ENCODE measurements around the gene SEC63.
"Not testable (repeated sequence)": the region's sequence is repeated elsewhere in the genome, so short reads cannot be mapped to it uniquely, and the experiment has no call there.

SEC63 gene

DNA sequence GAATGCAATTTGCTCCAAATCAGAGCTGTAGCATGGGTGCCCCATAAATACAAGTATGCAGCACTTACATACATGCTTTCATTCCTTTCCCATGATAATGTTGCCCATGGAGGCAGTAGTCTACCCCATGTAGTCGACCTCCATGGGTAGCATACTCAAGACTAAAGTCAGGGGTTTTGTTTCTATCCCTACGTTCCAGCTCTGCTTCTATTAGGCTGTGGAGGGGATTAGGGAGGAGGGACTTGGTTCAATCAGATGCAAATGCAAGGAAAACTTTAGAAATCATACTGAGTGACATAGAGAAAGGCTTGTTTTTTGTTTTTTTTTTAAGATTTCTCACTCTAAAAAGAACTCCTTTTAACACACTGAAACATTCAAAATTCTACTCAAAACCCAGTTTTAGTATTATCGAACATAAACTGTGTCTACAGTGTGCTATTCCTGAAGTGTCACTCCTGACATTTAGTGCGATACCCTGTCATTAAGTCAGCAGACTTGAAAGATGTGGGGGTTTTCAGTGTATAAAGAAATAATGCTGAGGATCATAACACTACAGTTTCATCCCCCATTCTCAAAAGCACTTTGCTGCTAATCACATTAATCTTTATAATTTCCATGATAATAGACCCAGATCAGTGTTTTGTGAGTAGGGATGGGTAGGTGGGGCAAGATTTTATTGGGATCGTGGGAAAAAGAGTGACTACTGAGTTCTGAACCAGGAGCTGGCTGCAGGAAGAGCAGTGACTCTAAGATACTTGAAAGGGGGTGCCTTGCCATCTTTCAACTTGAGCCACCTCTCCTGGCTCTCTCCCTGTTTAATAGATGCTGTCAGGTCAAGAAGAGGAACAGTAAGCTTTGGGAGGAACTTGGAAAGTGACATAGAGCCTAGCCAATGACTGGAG lies 93.5 kb downstream of the SEC63 start:
- DNase-seq (ENCODE audit: low read depth in 2 of 3, low spot score in 2 of 3), result no peak

DNA sequence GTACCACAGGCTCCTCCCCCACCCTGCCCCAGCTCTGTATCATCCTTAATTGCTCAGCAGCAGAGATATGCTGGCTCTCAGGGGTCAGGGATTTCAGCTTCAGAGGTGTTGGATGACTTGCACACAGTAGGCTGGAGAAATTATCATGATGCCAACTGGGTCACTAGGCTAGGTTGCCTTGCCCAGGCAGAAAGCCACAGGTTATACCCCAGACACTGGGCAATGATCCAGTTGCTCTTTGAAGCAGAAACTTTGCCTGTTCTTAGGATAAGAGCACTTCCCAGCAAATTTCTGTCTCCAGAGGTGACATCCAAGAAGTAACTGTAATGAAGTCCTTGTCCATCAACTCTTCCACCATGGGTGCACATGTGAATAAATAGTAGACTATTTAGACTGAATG lies 95.6 kb downstream of the SEC63 start:
- DNase-seq (ENCODE audit: low read depth in 2 of 3, low spot score in 2 of 3), result no peak

DNA sequence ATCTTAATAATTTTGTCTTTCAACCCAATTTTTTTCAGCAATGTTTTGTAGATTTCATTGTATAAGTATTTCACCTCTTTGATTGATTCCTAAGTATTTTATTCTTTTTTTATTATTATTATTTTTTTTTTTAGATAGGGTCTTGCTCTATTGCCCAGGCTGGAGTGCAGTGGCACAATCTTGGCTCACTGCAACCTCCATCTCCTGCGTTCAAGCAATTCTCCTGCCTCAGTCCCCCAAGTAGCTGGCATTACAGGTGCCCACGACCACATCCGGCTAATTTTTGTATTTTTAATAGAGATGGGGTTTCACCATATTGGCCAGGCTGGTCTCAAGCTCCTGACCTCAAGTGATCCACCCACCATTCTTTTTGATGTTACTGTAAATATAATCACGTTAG lies 97.0 kb downstream of the SEC63 start:
- DNase-seq (ENCODE audit: low read depth in 2 of 3, low spot score in 2 of 3), result not testable (repeated sequence)

DNA sequence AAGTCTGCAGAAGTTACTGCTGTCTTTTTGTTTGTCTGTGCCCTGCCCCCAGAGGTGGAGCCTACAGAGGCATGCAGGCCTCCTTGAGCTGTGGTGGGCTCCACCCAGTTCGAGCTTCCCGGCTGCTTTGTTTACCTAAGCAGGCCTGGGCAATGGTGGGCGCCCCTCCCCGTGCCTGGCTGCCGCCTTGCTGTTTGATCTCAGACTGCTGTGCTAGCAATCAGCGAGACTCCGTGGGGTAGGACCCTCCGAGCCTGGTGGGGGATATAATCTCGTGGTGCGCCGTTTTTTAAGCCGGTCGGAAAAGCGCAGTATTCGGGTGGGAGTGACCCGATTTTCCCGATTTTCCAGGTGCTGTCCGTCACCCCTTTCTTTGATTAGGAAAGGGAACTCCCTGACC lies 97.9 kb downstream of the SEC63 start:
- DNase-seq (ENCODE audit: low read depth in 2 of 3, low spot score in 2 of 3), result not testable (repeated sequence)

DNA sequence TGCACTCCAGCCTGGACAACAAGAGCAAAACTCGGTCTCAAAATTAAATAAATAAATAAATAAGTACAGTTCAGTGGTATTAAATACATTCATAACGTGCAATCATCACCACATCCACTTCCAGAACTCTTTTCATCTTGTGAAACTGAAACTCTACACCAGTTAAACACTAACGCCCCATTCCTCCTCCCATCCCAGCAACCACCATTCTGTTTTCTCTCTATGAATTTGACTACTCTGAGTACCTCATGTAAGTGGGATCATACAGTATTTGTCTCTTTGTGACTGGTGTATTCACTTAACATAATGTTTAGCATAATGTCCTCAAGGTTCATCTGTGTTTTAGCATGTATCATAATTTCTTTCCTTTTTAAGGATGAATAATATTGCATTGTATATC lies 104.8 kb downstream of the SEC63 start:
- DNase-seq (ENCODE audit: low read depth in 2 of 3, low spot score in 2 of 3), result no peak

DNA sequence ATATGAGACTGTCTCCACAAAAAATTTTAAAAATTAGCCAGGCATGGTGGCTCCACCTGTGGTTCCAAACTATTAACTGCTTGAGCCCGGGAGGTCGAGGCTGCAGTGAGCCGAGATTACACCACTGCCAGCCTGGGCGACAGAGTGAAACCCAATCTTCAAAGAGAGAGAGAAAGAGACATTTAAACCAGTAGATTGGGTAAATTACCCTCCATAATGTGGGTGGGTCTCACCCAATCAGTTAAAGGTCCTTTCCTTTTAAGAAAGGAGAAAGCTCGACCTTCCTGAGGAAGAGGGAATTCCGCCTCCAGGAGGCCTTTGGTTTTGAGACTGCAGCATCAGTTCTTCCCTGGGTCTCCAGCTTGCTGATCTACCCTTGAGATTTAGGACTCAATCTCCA lies 108.7 kb downstream of the SEC63 start:
- no peak for DNase-seq (ENCODE audit: low read depth in 2 of 3, low spot score in 2 of 3)

DNA sequence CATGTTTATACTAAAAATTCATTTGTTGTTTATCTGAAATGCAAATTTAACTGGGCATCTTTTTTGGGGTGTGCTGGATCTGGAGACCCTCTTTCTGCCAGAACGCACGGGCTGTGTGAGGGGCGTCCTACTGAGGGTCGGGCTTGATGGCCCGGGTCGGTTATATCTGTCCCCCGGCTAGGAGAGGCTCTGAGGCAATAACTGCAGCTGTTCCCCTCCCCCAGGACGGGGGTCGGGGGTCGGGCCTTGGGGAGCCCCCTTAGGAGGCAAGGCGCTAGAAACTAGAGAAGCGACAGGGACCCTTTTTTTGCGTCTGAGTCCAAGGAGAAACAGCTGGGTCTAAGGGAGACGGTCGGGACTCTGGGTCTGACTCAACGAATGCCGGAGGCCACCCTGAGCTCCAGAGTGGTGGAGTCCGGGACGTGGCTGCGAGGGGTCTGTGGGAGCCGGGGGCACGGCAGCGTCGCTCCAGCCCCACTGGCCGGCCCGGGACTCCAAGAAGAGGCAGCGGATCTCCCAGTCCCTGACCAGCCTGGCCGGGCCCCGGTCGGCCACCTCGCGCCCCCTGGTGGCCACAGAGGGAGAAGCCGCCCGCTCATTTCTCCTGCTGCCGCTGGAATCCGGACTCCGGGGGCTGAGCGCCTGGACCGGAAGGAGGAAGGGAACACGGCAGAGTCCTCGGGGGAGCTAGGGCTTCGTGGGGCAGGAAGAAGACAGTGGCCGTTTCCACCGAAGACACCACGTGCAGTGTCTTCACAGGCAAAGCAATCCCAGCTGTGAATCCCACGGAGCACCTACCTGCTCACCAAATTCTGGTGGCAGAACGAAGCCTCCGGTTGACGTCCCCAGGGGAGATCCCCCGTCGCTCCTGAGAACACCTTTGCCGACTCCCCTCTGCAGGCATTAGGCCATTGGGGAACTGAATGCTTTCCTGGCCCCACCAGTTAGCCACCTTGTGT lies 109.9 kb downstream of the SEC63 start:
- DNase-seq (ENCODE audit: low read depth in 2 of 3, low spot score in 2 of 3), result peak; percentile 68 to 88 (median 79)

DNA sequence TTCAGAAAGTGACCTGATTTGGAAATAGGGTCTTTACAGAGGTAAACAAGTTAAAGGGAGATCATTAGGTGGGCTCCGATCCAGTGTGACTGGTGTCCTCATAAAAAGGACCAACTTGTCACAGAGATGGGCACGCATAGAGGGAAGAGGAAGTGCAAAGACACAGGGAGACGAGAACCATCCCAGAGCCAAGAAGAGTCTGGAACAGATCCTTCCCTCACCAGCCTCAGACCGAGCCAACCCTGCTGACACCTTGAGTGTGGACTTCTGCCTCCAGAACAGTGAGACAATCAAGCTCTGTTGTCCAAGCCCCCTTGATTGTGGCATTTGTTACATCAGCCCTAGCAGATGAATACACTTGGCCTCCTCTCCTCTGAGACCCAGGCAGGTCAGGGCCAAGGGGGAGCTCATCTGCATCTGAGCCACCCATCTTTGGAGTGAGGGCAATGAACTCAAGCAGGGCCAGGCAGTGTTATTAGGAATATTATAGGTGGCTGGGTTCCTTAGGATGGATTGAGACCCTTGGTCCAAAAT lies 111.7 kb downstream of the SEC63 start:
- DNase-seq (ENCODE audit: low read depth in 2 of 3, low spot score in 2 of 3), result no peak

DNA sequence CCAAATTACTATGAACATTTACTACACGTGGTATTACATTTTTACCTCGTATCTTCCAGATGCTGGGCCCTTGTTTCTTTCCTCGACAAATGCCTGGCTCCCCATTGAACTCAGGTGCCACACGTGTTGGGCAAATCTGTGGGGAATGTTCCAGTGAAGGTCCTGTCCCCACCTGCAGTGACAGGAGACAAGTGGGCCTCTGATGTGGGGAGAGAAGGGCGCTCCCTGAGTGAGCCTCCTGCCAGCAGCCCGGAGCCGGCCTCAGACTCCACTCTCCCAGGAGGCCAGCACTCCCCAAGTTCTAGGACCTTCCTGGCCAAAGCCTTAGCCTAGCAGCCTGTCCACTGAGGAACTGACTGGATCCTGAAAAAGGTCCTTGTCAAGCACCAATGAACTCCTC lies 112.2 kb downstream of the SEC63 start:
- no peak for DNase-seq (ENCODE audit: low read depth in 2 of 3, low spot score in 2 of 3)

DNA sequence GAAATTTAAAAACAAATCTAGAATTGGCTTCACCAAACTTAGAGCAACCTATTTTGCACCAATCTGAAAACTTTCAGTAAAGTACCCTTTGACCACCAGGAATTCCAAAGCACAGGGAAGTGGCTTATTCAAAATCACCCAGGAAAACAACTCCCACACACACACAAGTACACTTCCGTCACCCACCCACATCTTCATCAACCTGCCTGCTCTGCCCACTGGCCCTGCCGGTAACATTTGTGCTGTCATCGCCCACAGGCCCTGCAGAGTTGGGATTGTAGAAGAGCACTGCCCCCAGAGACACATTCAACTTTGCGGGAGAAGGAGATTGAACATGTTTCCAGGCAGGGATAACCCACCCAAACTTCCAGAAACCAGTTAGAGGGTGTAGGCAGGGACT lies 114.6 kb downstream of the SEC63 start:
- DNase-seq (ENCODE audit: low read depth in 2 of 3, low spot score in 2 of 3), result no peak

DNA sequence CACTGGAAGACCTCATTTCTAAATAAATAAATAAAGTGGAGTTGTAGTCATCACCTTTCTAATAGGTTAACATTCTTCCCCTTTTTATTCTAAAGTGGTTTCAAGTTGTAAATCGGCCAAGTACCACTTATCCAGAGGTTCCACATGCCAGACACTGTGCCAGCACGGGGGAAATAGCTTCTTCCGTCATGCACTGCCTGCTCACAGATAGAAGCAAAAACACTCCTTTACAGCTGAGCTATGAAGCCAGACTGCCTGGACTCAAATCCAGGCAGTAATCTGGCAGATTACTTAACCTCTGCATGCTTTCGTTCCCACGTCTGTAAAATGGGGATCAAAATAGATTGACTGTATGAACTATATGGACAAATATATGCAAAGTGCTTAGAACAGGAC lies 116.7 kb downstream of the SEC63 start:
- no peak for DNase-seq (ENCODE audit: low read depth in 2 of 3, low spot score in 2 of 3)

DNA sequence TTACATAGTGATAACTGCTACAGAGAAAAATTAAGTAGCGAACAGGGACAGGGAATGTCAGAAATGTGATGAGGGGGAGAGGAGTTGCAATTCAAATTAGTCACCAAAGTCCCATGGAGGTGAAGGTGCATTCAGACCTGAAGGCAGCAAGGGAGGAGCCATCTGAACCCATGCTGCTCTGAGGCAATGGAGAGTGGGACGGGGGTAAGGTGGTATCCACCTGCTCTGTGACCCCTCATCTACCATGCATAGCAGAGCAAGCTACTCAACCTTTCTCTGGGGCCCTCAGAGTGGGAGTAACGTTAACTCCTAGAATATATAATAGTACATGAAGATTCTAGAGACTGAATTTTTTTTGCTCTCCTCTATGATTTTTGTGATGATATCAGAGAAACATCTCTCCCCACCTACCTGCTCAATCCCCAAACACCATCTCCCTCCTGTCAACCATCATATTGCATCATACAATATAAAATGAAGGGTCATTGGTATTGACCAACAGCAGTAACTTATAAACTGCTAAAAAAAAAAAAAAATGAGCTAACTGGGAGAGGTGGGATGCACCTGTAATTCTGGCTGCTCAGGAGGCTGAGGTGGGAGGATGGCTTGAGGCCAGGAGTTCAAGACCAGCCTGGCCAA lies 117.3 kb downstream of the SEC63 start:
- no peak for DNase-seq (ENCODE audit: low read depth in 2 of 3, low spot score in 2 of 3)

DNA sequence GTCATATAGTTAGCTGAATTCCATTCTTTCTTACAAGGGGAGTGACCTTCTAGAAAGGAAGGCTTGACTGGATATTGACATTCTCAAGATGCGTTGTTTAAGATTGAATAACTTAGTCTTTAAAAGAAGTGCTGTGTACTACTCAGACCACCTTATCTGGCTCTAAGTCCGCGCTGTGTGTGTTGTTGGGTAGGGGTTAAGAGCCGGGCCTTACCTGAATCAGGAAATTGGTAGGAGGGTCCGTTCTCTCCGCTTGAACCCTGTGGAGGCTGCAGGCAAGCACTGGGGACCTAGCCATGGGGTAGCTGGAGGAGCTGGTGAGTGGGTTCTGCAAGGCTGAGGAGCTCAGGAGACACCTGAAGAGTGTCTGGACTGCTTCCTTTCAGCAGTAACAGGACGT lies 124.9 kb downstream of the SEC63 start:
- no peak for DNase-seq (ENCODE audit: low read depth in 2 of 3, low spot score in 2 of 3)

DNA sequence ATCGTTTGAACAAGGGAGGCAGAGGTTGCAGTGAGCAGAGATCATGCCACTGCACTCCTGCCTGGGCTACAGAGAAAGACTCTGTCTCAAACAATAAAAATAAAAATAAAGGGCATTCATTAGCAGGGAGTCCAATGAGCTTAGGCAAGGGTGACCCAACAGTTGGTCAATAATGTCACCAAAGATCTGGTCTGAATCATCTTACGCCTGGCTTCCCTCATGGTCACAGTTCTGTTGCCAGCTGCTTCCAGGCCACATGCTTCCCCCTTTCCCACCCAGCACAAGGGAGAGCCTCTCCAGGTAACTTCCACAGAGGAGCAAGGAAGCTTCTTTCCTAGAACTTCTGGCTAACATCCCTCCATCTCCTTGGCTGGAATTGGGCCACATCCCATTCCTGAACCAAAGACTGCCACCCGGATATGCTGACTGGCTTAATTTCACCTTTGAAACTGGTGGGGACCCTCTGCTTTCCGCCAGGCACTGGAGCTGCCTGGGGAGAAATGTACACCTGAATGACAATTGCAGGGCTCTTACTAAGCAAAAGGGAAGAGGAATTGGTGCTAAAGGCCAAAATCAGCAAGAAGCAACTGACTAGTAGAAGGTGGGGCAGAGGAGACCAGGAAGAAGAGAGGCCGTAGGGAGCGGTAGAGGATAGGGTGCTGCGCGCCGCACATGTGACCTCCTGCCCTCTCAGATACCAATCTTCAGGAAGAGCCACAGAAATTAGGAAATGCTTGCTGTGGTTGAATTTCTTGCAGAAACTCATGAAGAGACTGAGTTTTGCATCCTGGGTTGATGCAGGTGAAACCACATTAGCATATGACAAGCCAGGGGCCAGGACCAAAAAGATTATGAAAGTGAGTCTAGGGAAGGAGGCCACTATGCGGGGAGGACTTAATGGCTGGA lies 125.6 kb downstream of the SEC63 start:
- no peak for DNase-seq (ENCODE audit: low read depth in 2 of 3, low spot score in 2 of 3)

DNA sequence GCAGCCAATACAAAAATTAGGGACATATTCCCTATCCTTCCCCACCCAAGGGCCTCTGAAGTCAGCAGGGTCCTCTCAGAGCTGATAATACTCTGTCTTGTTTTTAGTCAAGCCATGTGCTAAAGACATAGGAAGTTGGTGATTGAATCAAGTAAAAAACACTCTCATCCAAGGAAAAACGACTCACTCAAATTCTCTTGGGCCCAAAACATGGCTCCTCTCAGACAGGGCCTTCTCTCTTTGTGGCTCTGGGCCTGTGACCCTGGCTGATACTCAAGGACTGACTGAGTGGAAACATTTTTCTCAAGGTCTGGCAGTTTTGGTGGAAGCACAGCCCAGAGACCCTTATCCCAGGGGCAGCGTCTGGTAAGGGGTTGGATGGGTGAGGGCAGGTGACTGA lies 127.9 kb downstream of the SEC63 start:
- no peak for DNase-seq (ENCODE audit: low read depth in 2 of 3, low spot score in 2 of 3)

DNA sequence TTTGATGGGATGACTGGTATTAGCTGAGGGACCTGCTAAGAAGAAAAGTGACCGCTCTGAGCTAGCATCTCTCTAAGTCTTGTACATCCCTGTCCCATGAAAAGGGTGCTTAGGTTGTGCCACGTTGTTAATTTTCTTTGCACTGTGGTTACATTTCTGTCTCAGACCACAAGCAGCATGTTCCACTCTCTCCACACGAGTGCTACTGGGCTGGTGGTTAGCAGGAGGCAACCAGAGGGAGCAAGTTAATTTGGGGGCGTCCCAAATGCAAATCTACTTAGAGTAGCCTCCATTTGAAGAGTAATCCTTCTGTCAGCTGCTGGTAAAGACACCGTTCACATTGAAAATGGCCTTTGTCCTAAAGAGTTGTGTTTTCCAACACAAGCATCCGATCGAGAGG lies 130.5 kb downstream of the SEC63 start:
- DNase-seq (ENCODE audit: low read depth in 2 of 3, low spot score in 2 of 3), result no peak

DNA sequence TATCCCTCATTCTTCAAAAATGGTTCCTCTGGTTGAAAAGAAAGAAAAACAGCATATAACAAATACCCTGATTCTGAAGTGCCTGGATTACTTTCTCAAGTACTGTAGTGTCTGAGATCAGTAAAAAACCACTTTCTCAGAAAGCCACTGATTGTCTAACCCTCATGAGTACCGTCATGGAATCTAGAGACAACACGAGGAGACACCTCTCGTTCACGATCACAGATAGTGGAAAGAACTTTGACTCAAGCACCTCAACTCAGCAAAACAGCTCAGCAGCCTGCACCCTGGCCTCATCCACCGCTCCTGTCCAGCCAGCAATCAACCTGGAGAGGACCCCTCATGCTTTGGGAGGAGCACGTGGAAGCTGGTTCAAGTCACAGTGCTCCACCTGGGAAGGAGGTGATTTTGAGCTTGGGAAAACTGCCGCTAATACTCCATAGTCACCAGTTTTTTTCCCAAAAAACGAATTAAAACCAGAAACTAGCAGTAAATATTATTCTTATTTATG lies 134.9 kb downstream of the SEC63 start:
- no peak for DNase-seq (ENCODE audit: low read depth in 2 of 3, low spot score in 2 of 3)

DNA sequence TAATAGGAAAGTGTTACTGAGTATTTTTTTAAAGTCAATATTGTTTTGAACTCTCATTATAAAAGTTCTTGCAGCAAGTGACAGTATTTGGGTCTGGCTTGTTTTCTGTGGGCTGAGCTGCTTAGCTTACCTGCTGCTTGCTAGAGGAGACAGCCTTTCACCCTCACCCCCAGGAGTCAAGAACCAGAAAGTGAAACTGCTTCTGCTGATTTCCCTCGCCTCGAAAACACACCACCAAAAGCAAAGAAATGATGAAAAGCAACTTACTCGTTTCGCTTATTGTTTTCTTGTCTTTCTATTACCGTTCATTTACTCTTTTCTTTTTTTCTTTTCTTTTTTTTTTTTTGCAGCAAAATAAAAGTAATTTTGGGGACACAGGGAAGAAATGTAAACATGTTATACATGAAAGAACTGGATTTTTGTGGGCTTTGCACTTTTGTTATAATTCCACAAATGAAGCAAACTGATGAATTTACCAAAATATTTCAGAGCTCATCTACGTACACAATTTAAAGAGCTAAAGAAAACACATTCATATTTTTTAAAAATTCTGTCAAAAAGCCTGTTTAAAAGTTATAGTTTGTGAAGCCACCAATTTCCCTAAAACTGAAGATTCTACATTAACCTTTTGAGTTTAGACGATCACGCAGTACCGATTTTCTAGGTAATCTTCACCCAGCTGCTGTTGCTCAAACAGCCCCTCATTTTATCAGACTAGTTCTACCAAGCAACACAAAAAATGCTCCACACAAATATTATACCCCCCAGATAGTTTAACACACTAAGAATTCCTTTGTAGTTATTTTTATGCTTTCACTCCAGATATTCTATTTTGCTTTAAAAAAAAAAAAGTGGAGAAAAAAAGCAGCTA lies 135.6 kb downstream of the SEC63 start:
- DNase-seq (ENCODE audit: low read depth in 2 of 3, low spot score in 2 of 3), result no peak

DNA sequence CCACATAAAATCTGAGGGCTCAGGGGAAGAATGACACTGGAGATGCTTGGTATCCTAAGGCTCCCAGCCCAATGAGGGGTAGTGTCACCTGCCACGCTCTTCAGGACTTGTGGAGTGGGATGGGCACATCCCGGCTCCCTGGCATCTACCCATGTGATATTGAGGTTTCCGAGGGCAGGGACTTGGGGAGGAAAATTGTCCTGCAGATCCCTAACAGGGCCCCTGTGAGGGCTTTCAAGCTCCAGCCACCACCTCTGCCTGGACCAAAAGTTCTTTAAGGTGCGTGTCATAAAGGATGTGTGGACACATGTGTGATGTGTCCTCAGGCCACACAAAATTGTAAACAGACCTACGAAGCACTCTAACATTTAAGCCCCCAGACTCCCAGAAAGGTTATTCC lies 136.4 kb downstream of the SEC63 start:
- no peak for DNase-seq (ENCODE audit: low read depth in 2 of 3, low spot score in 2 of 3)

Measured in activated CD8-positive, alpha-beta memory T cell treated with anti-CD3 and anti-CD28 coated beads for 48 hours (primary cell).